CD4-positive, alpha-beta T cell treated with Interleukin-15 for 1 hour (primary cell): ENCODE measurements around the gene DPM3.
A peak's percentile ranks its signal among the peaks of the same experiment; 100 is the strongest.
"Not testable (repeated sequence)": the region's sequence is repeated elsewhere in the genome, so short reads cannot be mapped to it uniquely, and the experiment has no call there.

Source experiments
- DNase-seq: peaks from one replicate; pipeline ENCODE4 v3.0.0-alpha.2; 2020

Gene DPM3

DNA sequence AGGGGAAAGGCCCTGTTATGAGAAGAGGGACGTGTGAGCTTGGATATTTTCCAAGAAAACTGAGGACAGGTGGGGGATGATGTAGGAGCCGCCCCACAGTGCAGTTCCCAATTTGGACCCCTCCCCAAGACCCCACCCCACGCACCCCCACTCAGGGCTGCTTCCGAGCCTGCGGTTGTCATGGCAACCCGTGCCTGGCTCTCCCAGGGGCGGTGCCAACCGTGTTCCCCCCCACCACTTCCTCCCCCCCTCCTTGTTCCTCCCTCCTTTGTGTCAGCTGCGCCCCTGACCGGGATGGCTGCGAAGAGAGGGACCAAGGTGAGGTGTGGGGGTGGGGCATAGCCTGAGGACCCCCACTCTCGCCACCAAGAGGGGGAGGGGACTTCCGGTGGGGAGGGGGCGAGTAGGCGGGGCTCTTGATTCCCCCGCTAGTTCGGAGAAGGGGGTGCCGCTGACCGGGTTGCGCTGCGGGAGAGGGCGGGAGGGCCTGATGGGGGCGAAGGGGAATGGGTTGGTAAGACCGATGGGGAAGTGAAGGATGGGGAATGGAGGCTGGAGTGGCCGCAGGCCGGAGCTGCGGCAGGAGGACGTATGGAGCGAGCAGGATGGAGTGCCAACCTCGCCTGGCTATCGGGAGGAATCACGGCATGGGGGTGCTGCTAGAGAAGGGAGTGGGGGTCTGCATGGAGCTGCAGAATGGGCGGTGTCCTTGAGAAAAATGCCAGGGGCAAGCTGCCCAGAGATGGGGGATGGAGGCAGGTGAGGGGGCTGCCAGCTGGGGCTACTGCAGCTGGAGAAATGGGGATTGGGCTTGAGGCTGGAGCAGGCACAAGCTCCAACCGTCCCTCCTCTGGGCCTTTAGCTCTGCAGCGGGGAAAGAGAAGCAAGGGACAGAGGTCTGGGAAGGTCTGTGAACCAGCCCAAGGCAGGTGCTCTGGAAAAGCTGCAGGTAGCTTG is 34.3 kb upstream of the DPM3 start:
- DNase-seq = peak; percentile 62

GRCh38 chr1:155173478-155174323 is 33.4 kb upstream of the DPM3 start, which contains the start of gene TRIM46:
Gene TRIM46 (plus strand): TSS chr1:155173849. CDS start chr1:155173967, 118 bp downstream.
- DNase-seq = peak; percentile 73

DNA sequence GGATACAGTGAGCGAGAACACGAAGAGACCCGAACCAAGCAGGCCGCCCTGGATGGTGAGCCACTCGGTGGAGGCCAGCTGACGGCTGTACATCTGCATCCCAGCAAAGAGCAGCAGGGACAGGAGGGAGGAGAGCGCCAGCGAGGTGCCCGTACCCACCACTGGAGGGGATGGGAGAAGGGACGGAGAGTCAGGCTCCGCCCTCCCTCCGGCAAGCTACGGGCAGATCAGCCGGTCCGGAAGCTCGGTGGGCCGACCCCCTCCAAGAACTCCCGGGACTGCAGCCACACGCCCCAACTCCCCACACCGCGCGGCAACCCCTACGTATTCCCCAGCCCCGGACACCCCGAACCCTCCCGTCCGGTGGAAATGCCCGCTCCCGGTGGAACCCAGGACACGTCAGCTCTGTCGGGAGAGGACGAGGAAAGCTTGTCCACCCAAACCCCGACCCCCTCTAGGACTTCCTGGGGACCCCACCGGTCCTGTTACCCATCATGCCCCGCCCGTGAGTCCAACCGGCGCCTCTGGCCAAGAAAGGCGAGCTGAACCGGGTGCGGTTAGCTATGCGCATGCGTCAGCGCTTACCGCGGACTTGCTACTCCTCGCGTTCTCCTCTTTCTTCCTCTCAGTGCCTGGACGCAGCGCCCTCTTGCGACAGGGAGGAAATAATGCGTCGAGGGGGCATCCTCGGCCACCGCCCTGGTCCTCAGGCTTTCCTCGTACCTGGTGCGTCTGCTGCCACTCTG is 32.6 kb upstream of the DPM3 start, which contains the start of gene KRTCAP2:
Gene KRTCAP2, minus strand, starts transcription at position 573 of the 746 bp plus-strand sequence. Its CDS starts 80 bp downstream, at position 493.
- peak; percentile 97 for DNase-seq

DNA sequence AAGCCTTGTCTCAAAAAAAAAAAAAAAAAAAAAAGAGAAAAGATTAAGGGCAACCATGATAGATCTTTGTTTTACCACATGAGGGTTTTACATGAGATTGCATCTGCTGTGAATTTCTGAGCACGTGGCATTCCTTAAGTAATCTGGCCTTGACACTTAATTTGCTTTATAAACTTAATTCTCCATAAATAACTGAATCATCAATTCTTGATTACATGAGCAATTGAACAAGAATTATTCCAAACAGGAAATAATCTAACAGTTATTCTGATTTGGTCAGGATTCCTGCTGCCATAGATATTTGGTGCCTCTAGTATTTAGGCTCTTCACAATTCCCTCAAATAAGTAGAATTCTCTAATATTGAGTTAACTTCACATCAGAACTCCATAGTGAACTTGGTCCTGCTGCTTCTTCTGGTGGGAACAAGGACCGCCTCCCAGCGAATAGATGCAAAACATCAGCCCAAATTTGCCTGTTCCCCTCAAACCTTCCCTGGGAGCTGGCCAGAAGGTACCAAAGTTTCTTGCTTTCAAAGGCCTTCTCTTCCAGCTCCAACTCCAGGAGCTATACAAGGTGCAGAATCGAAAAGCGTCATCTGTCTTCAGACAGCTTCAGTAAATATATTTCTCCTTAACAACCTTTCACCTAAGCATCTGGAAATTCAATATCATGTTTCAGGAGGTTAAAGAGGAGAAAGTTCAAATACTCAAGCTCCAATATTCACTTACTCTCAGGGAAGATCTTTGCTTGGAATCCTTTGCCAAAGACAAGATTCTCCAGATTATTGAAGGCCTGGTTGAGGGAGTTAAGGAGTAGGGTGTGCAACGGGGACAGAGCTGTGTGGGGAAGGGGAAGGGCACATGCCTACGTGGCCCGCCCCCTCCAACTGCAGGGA is 31.8 kb upstream of the DPM3 start:
- no peak for DNase-seq

DNA sequence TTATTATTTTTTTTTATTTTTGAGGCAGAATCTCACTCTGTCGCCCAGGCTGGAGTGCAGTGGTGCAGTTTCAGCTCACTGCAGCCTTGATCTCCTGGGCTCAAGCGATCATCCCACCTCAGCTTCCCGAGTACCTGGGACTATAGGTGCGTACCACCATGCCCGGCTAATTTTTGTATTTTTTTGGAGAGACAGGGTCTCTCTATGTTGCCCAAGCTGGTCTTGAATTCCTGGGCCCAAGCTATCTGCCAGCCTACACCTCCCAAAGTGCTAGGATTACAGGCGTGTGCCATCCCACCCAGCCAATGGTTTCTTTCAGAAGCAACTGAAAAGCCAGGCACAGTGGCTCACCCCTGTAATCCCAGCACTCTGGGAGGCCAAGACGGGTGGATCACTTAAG is 30.5 kb upstream of the DPM3 start:
- no peak for DNase-seq

GRCh38 chr1:155170101-155170785 is 29.9 kb upstream of the DPM3 start:
- DNase-seq = no peak

DNA sequence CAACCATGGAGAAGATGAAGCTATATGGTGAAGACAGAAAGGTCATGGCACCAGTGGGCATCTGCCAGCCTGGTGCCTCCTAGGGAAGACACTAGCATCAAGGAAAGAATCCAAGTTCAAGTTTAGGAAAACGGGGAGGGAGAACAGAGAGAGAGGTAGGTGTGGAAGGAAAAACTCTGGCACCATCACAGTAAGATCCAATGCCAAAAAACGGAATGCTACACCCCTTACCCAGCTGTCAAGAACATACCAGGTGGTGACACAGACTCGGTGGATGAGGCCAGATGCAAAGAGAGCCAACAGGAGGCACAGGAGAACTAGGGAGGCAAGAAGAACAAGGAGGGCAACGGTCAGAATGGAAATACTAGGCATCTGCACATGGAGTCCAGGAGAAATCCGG is 29.2 kb upstream of the DPM3 start:
- no peak for DNase-seq

- no peak for DNase-seq
Observed at GRCh38 chr1:155168456-155169210, 28.3 kb upstream of the DPM3 start.

GRCh38 chr1:155168105-155168445 is 27.7 kb upstream of the DPM3 start:
- DNase-seq = not testable (repeated sequence)

DNA sequence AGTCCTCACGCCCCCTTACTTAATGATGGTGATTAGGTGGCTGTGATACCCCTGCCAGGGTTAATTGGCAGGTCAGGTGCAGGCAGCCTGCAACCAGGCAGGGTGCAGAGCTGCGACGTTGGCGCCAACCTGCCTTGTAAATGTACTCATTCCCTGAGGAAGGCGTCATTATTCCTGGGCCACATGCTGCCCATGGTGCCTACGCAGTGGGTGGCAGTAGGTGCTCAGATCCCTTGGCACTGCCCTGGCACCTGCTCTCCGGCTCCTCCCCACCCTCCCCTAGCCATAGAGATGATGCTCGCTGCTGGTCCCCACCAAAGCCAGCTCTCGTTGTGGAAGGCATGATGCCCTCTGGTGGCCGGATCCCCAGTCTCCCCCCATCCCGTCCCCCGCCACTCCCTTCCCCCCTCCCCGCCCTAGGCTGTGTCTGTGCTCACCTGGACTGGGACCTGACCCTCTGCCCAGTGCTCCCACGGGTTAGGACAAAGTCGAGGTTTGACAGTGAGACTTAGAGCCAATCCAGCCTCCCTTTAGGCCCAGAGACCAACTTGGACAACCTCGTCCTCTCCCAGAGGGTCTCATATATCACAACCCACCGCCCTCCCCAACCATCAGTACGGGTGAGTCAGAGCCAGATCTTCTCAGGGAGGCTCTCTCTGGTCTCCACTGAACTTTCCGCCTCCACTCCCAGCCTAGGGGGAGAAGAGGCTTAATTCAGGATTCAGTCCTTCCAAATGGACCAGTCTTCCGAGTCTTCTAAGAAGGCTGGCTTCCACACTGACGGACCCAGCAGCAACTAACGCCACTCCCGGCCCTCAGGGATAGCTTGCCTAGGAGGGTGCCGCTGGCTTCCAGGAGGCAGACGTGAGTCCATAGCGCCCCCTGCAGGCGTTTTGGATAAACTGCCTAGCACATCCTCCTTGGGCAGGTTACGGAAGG is 27.1 kb upstream of the DPM3 start:
- peak; percentile 84 for DNase-seq

- DNase-seq = no peak
Observed at GRCh38 chr1:155166471-155167165, 26.3 kb upstream of the DPM3 start.

- DNase-seq = no peak
Observed at GRCh38 chr1:155166051-155166470, 25.7 kb upstream of the DPM3 start.

- DNase-seq = not testable (repeated sequence)
Observed at GRCh38 chr1:155164625-155165024, 24.3 kb upstream of the DPM3 start.

DNA sequence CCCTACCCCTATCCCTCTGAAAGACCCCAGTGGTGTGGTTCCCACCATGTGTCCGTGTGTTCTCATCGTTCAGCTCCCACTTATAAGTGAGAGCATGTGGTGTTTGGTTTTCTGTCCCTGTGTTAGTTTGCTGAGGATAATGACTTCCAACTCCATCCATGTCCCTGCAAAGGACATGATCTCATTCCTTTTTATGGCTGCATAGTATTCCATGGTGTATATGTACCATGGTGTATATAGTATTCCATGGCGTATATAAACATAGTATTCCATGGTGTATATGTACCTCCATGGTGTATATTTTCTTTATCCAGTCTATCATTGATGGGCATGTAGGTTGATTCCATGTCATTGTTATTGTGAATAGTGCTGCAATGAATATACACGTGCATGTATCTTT is 23.5 kb upstream of the DPM3 start:
- not testable (repeated sequence) for DNase-seq

GRCh38 chr1:155162631-155163030 is 22.3 kb upstream of the DPM3 start:
- not testable (repeated sequence) for DNase-seq

GRCh38 chr1:155160128-155160527 is 19.8 kb upstream of the DPM3 start:
- no peak for DNase-seq

- DNase-seq = no peak
Observed at GRCh38 chr1:155158991-155159390, 18.7 kb upstream of the DPM3 start.

DNA sequence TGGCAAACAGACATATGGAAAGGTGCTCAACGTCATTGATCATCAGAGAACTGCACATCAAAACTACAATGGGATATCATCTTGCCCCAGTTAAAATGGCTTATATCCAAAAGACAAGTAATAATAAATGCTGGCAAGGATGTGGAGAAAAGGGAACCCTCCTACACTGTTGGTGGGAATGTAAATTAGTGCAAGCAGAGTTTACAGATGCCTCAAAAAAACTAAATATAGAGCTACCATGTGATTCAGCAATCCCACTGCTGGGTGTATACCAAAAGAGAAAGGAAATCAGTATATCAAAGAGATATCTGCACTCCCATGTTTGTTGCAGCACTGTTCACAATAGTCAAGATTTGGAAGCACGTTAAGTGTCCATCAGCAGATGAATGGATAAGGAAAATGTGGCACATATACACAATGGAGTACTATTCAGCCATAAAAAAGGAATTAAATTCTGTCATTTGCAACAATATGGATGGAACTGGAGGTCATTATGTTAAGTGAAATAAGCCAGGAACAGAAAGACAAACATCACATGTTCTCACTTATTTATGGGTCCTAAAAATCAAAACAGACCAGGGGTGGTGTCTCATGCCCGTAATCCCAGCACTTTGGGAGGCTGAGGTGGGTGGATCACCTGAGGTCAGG is 15.8 kb upstream of the DPM3 start:
- not testable (repeated sequence) for DNase-seq
